Measurements from ENCODE around the gene C2orf49. TPM values are rescaled to one million over a fixed set of nuclear protein-coding genes. Genes with fewer than 3 reads are reported as not detected.

The C2orf49 gene
- total RNA-seq, 1 experiment from 2014 or later: 17.2 TPM

DNA sequence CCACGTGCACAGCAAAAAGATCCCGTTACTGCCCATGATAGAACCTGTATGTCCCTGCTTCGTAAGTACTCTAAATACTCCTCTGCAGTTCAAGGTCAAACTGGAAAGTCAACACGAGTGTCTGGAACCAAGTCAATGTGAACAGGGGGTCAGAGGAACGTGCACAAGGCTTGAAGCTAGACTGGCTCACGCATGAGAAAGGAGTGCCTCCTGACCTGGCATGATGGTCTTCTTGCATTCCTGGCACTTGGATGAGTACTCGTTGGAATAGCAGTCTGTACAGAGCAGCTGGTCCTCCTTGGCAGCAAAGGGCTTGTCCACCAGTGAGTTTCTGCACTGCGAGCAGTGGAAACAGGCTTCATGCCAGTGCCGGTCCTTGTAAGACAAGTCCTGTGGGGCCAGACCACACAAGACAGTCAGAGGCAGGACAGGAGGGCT, 36.0 kb downstream of the C2orf49 start:
- Histone ChIP-seq H4K20me1 (ENCODE audit: insufficient read depth) (no peaks in the 10 kb centered on the region), H3K79me2 (ENCODE audit: insufficient read depth, low read length) (peaks cover 58% of the 10 kb centered on the region), H3K4me2 (ENCODE audit: low read length) (no peak overlapping the region), H3K9me2 (ENCODE audit: insufficient read depth) (no peaks in the 10 kb centered on the region), H3K4me3 (replicated peaks in 1 of 2; ENCODE audit: low read depth in 1 of 2, low read length in 2 of 2) (no peak overlapping the region), H3K4me1 (ENCODE audit: control insufficient read depth in 1 of 2, insufficient read depth in 2 of 2, low read length in 2 of 2) (no peaks in the 10 kb centered on the region), H3K9ac (ENCODE audit: low read length) (no peak overlapping the region), H3K9me3 (ENCODE audit: control insufficient read depth in 1 of 2, insufficient read depth in 1 of 2, low read depth in 1 of 2, low read length in 2 of 2) (no peaks in the 10 kb centered on the region), H3K27me3 (ENCODE audit: insufficient read depth, low read length) (no peaks in the 10 kb centered on the region), H3K36me3 (ENCODE audit: control insufficient read depth in 1 of 2, insufficient read depth in 2 of 2, low read length in 2 of 2) (peaks cover 22 to 50% of the 10 kb centered on the region in 2 experiments; a peak in 2 of 4 replicates), H2AFZ (ENCODE audit: low read depth, low read length, poor library complexity, severe bottlenecking) (no peak overlapping the region), H3K27ac (ENCODE audit: low read depth, low read length) (no peak overlapping the region)
- ChIA-PET RAD21 (ENCODE audit: low non-redundant PET in 1 of 2, low total read pairs in 2 of 2, uncharacterized antibody in 2 of 2, unreplicated experiment in 2 of 2) (no interaction called here), POLR2A (no interaction called here), CTCF (no interaction called here)
- intact Hi-C loops (cut with micrococcal nuclease): no loop called here
- no TSS peak for BruUV-seq (replicated peaks)
- no peak for DNase-seq (ENCODE audit: low read depth, low spot score)
- no peak for TF ChIP-seq EGR1 (IDR thresholded peaks at IDR 0.05; ENCODE audit: low read depth)
- no peak for TF ChIP-seq POLR2AphosphoS5 (IDR thresholded peaks at IDR 0.05; ENCODE audit: low read depth, low read length)
- TF ChIP-seq, protein P1, sequence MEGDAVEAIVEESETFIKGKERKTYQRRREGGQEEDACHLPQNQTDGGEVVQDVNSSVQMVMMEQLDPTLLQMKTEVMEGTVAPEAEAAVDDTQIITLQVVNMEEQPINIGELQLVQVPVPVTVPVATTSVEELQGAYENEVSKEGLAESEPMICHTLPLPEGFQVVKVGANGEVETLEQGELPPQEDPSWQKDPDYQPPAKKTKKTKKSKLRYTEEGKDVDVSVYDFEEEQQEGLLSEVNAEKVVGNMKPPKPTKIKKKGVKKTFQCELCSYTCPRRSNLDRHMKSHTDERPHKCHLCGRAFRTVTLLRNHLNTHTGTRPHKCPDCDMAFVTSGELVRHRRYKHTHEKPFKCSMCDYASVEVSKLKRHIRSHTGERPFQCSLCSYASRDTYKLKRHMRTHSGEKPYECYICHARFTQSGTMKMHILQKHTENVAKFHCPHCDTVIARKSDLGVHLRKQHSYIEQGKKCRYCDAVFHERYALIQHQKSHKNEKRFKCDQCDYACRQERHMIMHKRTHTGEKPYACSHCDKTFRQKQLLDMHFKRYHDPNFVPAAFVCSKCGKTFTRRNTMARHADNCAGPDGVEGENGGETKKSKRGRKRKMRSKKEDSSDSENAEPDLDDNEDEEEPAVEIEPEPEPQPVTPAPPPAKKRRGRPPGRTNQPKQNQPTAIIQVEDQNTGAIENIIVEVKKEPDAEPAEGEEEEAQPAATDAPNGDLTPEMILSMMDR (IDR thresholded peaks at IDR 0.05 in 2 of 3, conservative IDR thresholded peaks at IDR 0.05 in 1 of 3; ENCODE audit: borderline replicate concordance in 1 of 3, insufficient read depth in 1 of 3, low read depth in 2 of 3, low read length in 2 of 3): no peak
- TF ChIP-seq SP1 (IDR thresholded peaks at IDR 0.05; ENCODE audit: low read depth): no peak
- TF ChIP-seq JUND (IDR thresholded peaks at IDR 0.05): no peak
- TF ChIP-seq, protein P2, sequence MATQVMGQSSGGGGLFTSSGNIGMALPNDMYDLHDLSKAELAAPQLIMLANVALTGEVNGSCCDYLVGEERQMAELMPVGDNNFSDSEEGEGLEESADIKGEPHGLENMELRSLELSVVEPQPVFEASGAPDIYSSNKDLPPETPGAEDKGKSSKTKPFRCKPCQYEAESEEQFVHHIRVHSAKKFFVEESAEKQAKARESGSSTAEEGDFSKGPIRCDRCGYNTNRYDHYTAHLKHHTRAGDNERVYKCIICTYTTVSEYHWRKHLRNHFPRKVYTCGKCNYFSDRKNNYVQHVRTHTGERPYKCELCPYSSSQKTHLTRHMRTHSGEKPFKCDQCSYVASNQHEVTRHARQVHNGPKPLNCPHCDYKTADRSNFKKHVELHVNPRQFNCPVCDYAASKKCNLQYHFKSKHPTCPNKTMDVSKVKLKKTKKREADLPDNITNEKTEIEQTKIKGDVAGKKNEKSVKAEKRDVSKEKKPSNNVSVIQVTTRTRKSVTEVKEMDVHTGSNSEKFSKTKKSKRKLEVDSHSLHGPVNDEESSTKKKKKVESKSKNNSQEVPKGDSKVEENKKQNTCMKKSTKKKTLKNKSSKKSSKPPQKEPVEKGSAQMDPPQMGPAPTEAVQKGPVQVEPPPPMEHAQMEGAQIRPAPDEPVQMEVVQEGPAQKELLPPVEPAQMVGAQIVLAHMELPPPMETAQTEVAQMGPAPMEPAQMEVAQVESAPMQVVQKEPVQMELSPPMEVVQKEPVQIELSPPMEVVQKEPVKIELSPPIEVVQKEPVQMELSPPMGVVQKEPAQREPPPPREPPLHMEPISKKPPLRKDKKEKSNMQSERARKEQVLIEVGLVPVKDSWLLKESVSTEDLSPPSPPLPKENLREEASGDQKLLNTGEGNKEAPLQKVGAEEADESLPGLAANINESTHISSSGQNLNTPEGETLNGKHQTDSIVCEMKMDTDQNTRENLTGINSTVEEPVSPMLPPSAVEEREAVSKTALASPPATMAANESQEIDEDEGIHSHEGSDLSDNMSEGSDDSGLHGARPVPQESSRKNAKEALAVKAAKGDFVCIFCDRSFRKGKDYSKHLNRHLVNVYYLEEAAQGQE (IDR thresholded peaks at IDR 0.05; ENCODE audit: low read depth): no peak
- TF ChIP-seq FOSL1 (IDR thresholded peaks at IDR 0.05; ENCODE audit: low read depth): no peak
- TF ChIP-seq EZH2 (IDR thresholded peaks at IDR 0.05): no peak
- TF ChIP-seq, protein P3, sequence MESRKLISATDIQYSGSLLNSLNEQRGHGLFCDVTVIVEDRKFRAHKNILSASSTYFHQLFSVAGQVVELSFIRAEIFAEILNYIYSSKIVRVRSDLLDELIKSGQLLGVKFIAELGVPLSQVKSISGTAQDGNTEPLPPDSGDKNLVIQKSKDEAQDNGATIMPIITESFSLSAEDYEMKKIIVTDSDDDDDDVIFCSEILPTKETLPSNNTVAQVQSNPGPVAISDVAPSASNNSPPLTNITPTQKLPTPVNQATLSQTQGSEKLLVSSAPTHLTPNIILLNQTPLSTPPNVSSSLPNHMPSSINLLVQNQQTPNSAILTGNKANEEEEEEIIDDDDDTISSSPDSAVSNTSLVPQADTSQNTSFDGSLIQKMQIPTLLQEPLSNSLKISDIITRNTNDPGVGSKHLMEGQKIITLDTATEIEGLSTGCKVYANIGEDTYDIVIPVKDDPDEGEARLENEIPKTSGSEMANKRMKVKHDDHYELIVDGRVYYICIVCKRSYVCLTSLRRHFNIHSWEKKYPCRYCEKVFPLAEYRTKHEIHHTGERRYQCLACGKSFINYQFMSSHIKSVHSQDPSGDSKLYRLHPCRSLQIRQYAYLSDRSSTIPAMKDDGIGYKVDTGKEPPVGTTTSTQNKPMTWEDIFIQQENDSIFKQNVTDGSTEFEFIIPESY (IDR thresholded peaks at IDR 0.05; ENCODE audit: extremely low read depth, insufficient replicate concordance, low read length): no peak
- no peak for TF ChIP-seq CEBPB (IDR thresholded peaks at IDR 0.05; ENCODE audit: low read depth)
- no peak for TF ChIP-seq CBX3 (IDR thresholded peaks at IDR 0.05; ENCODE audit: low read depth)
- ATAC-seq: no peak
